Measurements from ENCODE around the gene MFSD8. TPM values are rescaled to one million over a fixed set of nuclear protein-coding genes. Genes with fewer than 3 reads are reported as not detected.

MFSD8 gene
- total RNA-seq, 1 donor from 2014 or later: 23.0 TPM

DNA sequence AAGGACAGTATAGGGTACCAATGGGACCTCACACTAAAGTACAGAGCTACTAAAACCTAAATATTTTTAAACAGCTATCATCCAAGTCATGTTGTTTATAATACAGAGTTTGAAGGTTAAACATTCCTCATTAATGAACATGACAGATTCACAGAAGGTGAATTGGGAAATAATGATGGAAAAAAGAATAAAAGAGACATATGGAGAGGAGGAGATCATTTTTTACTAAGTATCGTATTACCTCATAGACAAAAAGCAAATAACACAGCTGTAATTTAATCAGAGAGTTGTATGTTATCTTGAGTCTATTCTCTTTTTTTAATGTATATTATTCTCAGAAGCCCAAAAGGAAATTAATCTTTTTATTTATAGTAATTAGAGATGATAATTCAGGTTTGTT, 76.4 kb downstream of the MFSD8 start:
- no peak for DNase-seq (ENCODE audit: low read depth)
- FAIRE-seq: no peak
- no peak overlapping the region for H3K4me3 Mint-ChIP-seq (ENCODE audit: unreplicated experiment)
- Histone ChIP-seq H3K4me1 (ENCODE audit: insufficient read depth, low read length) (no peaks in the 10 kb centered on the region), H3K9ac (ENCODE audit: low read length) (no peak overlapping the region), H3K36me3 (ENCODE audit: insufficient read depth, low read length) (peaks cover 24% of the 10 kb centered on the region), H4K20me1 (ENCODE audit: insufficient read depth, low read length) (no peaks in the 10 kb centered on the region), H3K4me3 (ENCODE audit: insufficient read depth, low read depth, low read length) (no peak overlapping the region), H3K27ac (ENCODE audit: low read depth, low read length) (no peak overlapping the region), H3K79me2 (ENCODE audit: insufficient read depth, low read length) (peaks cover 20% of the 10 kb centered on the region), H3K9me3 (ENCODE audit: insufficient read depth, low read depth, low read length) (no peaks in the 10 kb centered on the region), H3K27me3 (ENCODE audit: insufficient read depth, low read length) (no peaks in the 10 kb centered on the region), H3K4me2 (ENCODE audit: low read length) (no peak overlapping the region), H2AFZ (ENCODE audit: low read depth, low read length) (no peak overlapping the region)
- H3K27ac Mint-ChIP-seq (ENCODE audit: unreplicated experiment): no peak overlapping the region
- H3K36me3 Mint-ChIP-seq (ENCODE audit: low read depth, unreplicated experiment): no peaks in the 10 kb centered on the region
- TF ChIP-seq, protein P1, sequence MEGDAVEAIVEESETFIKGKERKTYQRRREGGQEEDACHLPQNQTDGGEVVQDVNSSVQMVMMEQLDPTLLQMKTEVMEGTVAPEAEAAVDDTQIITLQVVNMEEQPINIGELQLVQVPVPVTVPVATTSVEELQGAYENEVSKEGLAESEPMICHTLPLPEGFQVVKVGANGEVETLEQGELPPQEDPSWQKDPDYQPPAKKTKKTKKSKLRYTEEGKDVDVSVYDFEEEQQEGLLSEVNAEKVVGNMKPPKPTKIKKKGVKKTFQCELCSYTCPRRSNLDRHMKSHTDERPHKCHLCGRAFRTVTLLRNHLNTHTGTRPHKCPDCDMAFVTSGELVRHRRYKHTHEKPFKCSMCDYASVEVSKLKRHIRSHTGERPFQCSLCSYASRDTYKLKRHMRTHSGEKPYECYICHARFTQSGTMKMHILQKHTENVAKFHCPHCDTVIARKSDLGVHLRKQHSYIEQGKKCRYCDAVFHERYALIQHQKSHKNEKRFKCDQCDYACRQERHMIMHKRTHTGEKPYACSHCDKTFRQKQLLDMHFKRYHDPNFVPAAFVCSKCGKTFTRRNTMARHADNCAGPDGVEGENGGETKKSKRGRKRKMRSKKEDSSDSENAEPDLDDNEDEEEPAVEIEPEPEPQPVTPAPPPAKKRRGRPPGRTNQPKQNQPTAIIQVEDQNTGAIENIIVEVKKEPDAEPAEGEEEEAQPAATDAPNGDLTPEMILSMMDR (IDR thresholded peaks at IDR 0.05; ENCODE audit: insufficient read depth, low read depth, low read length): no peak
- TF ChIP-seq EZH2 (IDR thresholded peaks at IDR 0.05; ENCODE audit: insufficient read depth, low read length): no peak
- no peaks in the 10 kb centered on the region for H3K27me3 Mint-ChIP-seq (ENCODE audit: low read depth, unreplicated experiment)
- H3K4me1 Mint-ChIP-seq (ENCODE audit: low read depth, unreplicated experiment): no peaks in the 10 kb centered on the region
- H3K9me3 Mint-ChIP-seq (ENCODE audit: unreplicated experiment): no peaks in the 10 kb centered on the region

- H3K4me3 ChIP-seq (ENCODE audit: insufficient read depth, low read depth, low read length): peak overlapping the region; percentile 94
- H3K27me3 ChIP-seq (ENCODE audit: insufficient read depth, low read length): no peaks in the 10 kb centered on the region
- no peak for DNase-seq (ENCODE audit: low read depth)
- H3K79me2 ChIP-seq (ENCODE audit: insufficient read depth, low read length): peaks cover 30% of the 10 kb centered on the region
- TF ChIP-seq, protein P1 (IDR thresholded peaks at IDR 0.05; ENCODE audit: insufficient read depth, low read depth, low read length): no peak
- no peak for TF ChIP-seq EZH2 (IDR thresholded peaks at IDR 0.05; ENCODE audit: insufficient read depth, low read length)
- H4K20me1 ChIP-seq (ENCODE audit: insufficient read depth, low read length): no peaks in the 10 kb centered on the region
- FAIRE-seq: no peak
- H3K9ac ChIP-seq (ENCODE audit: low read length): peak overlapping the region; percentile 95
- peaks cover 6% of the 10 kb centered on the region for H3K36me3 ChIP-seq (ENCODE audit: insufficient read depth, low read length)
- Mint-ChIP-seq H3K36me3 (ENCODE audit: low read depth, unreplicated experiment) (no peaks in the 10 kb centered on the region), H3K4me3 (ENCODE audit: unreplicated experiment) (peak overlapping the region; percentile 99), H3K9me3 (ENCODE audit: unreplicated experiment) (no peaks in the 10 kb centered on the region), H3K27ac (ENCODE audit: unreplicated experiment) (no peak overlapping the region), H3K27me3 (ENCODE audit: low read depth, unreplicated experiment) (no peaks in the 10 kb centered on the region), H3K4me1 (ENCODE audit: low read depth, unreplicated experiment) (no peaks in the 10 kb centered on the region)
- H3K4me2 ChIP-seq (ENCODE audit: low read length): peak overlapping the region; percentile 87
- peak overlapping the region; percentile 93 for H3K27ac ChIP-seq (ENCODE audit: low read depth, low read length)
- no peaks in the 10 kb centered on the region for H3K9me3 ChIP-seq (ENCODE audit: insufficient read depth, low read depth, low read length)
- H2AFZ ChIP-seq (ENCODE audit: low read depth, low read length): peak overlapping the region; percentile 100
- no peaks in the 10 kb centered on the region for H3K4me1 ChIP-seq (ENCODE audit: insufficient read depth, low read length)
These were observed 83.5 kb downstream of the MFSD8 start for GRCh38 chr4:127881563-127881864.

DNA sequence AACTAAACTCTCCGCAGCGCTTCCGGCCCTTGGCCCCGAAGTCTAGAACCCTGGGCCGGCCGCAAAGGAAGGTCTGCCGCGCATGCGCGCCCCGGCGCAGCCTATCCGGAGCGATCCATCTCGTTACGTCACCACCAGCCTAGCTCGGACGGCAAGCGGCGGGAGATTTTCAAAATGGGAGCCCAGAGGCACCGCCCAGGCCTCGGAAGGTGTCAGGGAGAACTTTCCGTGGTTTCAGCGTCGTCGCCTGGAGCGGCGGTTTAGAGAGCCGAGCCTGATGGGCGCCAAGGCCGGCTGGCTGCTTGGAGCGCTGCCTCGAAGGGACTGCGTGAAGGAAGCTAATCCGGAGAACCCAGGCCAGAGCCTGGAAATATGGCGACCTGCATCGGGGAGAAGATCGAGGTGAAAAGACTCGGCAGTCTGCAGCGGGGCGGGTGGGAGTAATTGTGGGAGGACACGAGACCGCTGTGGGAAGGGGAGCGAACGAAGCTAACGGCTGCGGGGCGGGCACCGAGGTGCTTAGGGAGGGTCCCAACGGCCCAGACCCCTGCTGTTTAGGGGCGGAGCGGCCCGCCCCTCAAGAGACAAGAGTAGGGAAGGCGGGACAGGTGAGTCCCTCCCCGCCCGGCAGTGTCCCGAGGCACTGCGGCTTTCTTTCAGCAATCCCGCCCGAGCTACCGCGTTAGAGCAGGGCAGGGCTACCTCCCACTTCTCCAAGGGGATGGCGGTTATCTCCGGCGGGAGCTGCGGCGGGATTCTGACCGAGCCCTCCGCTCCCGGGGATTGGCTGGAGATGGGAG, 84.0 kb downstream of the MFSD8 start, which contains the start of gene PLK4:
PLK4 (plus strand) TSS at position 131 of the 800 bp plus-strand sequence; CDS start at position 373, 242 bp downstream.
- FAIRE-seq (no peak), DNase-seq (ENCODE audit: low read depth) (peak; percentile 77)
- peak within 1 kb of the TSS; percentile 94 for H3K4me3 ChIP-seq (ENCODE audit: insufficient read depth, low read depth, low read length)
- no peaks in the 10 kb centered on the region for H3K4me1 ChIP-seq (ENCODE audit: insufficient read depth, low read length)
- peak within 1 kb of the TSS; percentile 95 for H3K9ac ChIP-seq (ENCODE audit: low read length)
- H3K27me3 ChIP-seq (ENCODE audit: insufficient read depth, low read length): no peaks in the 10 kb centered on the region
- Mint-ChIP-seq H3K4me3 (ENCODE audit: unreplicated experiment) (peak within 1 kb of the TSS; percentile 99), H3K27ac (ENCODE audit: unreplicated experiment) (peak within 1 kb of the TSS; percentile 97), H3K27me3 (ENCODE audit: low read depth, unreplicated experiment) (no peaks in the 10 kb centered on the region), H3K4me1 (ENCODE audit: low read depth, unreplicated experiment) (peaks cover 3% of the 10 kb centered on the region), H3K9me3 (ENCODE audit: unreplicated experiment) (no peaks in the 10 kb centered on the region), H3K36me3 (ENCODE audit: low read depth, unreplicated experiment) (no peaks in the 10 kb centered on the region)
- H3K27ac ChIP-seq (ENCODE audit: low read depth, low read length): peak within 1 kb of the TSS; percentile 93
- H4K20me1 ChIP-seq (ENCODE audit: insufficient read depth, low read length): no peaks in the 10 kb centered on the region
- H3K4me2 ChIP-seq (ENCODE audit: low read length): peak within 1 kb of the TSS; percentile 87
- H3K79me2 ChIP-seq (ENCODE audit: insufficient read depth, low read length): peaks cover 30% of the 10 kb centered on the region
- peaks cover 5% of the 10 kb centered on the region for H3K36me3 ChIP-seq (ENCODE audit: insufficient read depth, low read length)
- no peaks in the 10 kb centered on the region for H3K9me3 ChIP-seq (ENCODE audit: insufficient read depth, low read depth, low read length)
- peak within 1 kb of the TSS; percentile 100 for H2AFZ ChIP-seq (ENCODE audit: low read depth, low read length)
- TF ChIP-seq EZH2 (IDR thresholded peaks at IDR 0.05; ENCODE audit: insufficient read depth, low read length): no peak
- TF ChIP-seq, protein P1 (IDR thresholded peaks at IDR 0.05; ENCODE audit: insufficient read depth, low read depth, low read length): no peak
